Small intestine (tissue), 7 donors: ENCODE measurements around the gene RPS6KA2. TPM values are rescaled to one million over a fixed set of nuclear protein-coding genes. Genes with fewer than 3 reads are reported as not detected.
A peak's percentile ranks its signal among the peaks of the same experiment; 100 is the strongest.
"Not testable (repeated sequence)": the region's sequence is repeated elsewhere in the genome, so short reads cannot be mapped to it uniquely, and the experiment has no call there.

Experiments
- DNase-seq, 2 donors: peaks; one replicate each; pipeline versions ENCODE4 v3.0.0 to v3.0.0-alpha.2; 2013
- FAIRE-seq: peaks from 2 replicates; lab custom pipeline; 2012; peaks lifted over from hg19 to GRCh38; lab: Jason Lieb, UNC
- H3K27ac ChIP-seq, 3 donors: one replicate each; pipeline ENCODE4 v1.5.1; 2013; ENCODE audit warnings: low read length in 2 of 3, mild to moderate bottlenecking in 2 of 3, control low read depth in 1 of 3, inconsistent platforms in 1 of 3, low read depth in 1 of 3, moderate library complexity in 1 of 3
- H3K27me3 ChIP-seq, 3 donors: one replicate each; pipeline ENCODE4 v1.6.1; 2013; ENCODE audit warnings: low read length in 3 of 3, inconsistent platforms in 1 of 3; ENCODE audit not compliant: control insufficient read depth in 3 of 3, insufficient read depth in 3 of 3
- H3K36me3 ChIP-seq, 3 donors: one replicate each; pipeline ENCODE4 v1.6.1; 2013; ENCODE audit warnings: low read length in 3 of 3, inconsistent platforms in 1 of 3, low read depth in 1 of 3, mild to moderate bottlenecking in 1 of 3, moderate library complexity in 1 of 3; ENCODE audit not compliant: control insufficient read depth in 3 of 3, insufficient read depth in 2 of 3
- H3K4me1 ChIP-seq, 3 donors: one replicate each; pipeline ENCODE4 v1.6.1; 2013; ENCODE audit warnings: low read length in 2 of 3, inconsistent platforms in 1 of 3, low read depth in 1 of 3, mild to moderate bottlenecking in 1 of 3, moderate library complexity in 1 of 3; ENCODE audit not compliant: control insufficient read depth in 3 of 3, insufficient read depth in 2 of 3
- H3K4me3 ChIP-seq, 3 donors: one replicate each; pipeline ENCODE4 v1.5.1; 2013; ENCODE audit warnings: low read length in 3 of 3, control low read depth in 1 of 3, inconsistent platforms in 1 of 3, low read depth in 1 of 3, mild to moderate bottlenecking in 1 of 3, moderate library complexity in 1 of 3
- H3K9me3 ChIP-seq, 2 donors: one replicate each; pipeline ENCODE4 v1.6.1; 2013; ENCODE audit warnings: low read depth in 1 of 2, low read length in 1 of 2; ENCODE audit not compliant: control insufficient read depth in 2 of 2, insufficient read depth in 1 of 2
- WGBS, 3 donors: extraction: QIAGEN DNeasy Blood & Tissue Kit; methylation state at CpG; one replicate each; pipeline ENCODE4 v1.1.7; 2013; 5-methylcytosine and 5-hydroxymethylcytosine counted together
- polyA plus RNA-seq, 4 donors: library from polyadenylated mRNA; stranded (reverse) in 3 of 4; unstranded in 1 of 4; fragments of 200-250 nt in 3 of 4; fragments of 120-200 nt in 1 of 4; gene quantifications; one replicate each; pipeline versions ENCODE4 v1.2.1 to v1.2.3, GENCODE V29; 2013
- donor health status: healthy with polysubstance abuse.
- donor health status: control.
- donor health status: control.
- donor health status: Bipolar disorder and iron deficiency.
- donor health status: healthy.

RPS6KA2 gene
- polyA plus RNA-seq, 4 donors = 3.1 to 21.9 (median 7.3) TPM

DNA sequence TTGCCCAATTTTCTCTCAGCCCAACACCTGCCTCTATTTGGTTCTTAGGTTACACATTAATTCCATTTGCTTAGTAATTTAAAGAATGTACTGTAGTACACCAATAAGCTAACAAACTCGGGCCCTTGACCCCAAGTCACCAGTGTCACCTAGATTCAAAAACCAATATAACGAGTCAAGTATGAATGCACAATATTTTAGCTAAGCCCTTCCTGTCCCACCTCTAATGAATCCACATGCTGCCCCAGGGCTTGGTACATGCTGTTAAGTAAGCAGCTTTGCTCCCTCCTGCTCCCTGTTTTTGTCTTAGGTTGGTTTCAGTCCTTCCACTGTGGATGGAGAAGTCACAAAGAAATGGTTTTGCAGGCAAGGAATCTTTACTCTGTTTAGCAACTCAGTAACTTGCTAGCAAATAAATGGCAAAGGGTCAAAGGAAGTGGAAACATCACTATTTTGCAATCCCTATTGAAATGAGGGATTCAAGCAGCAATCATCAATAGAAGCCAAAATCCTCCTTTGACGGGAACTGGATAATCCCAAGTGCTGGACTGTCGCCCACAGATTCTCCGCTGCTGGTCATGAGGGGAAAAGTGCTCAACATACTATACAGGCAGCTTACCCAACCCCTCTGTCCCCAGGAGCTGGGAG is 239.3 kb downstream of the RPS6KA2 start:
- Histone ChIP-seq H3K4me3 (no peak overlapping the region), H3K9me3 (no peaks in the 10 kb centered on the region), H3K4me1 (no peaks in the 10 kb centered on the region), H3K36me3 (no peaks in the 10 kb centered on the region), H3K27ac (no peak overlapping the region), H3K27me3 (peaks cover 0 to 5% (median 0%) of the 10 kb centered on the region in 3 donors)
- DNase-seq (no peak), FAIRE-seq (no peak)
- 69 to 77% (median 70%) methylated on average over 5 of the region's 5 CpGs for WGBS, 3 donors

DNA sequence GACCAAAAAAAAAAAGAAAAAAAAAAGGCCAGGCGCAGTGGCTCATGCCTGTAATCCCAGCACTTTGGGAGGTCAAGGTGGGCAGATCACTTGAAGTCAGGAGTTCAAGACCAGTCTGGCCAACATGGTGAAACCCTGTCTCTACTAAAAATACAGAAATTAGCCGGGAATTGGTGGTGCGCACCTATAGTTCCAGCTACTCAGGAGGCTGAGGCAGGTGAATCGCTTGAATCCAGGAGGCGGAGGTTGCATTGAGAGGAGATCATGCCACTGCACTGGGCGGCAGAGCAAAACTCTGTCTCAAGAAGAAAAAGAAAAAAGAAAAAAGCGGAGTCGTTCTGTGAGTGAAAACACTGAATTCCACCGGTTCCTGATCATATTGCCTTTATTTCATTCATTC is 240.0 kb downstream of the RPS6KA2 start:
- not testable (repeated sequence) for H3K4me3 ChIP-seq, H3K9me3 ChIP-seq, H3K27me3 ChIP-seq, H3K36me3 ChIP-seq, H3K27ac ChIP-seq, DNase-seq, H3K4me1 ChIP-seq, FAIRE-seq
- 96 to 98% (median 97%) methylated on average over 9 of the region's 9 CpGs for WGBS, 3 donors

GRCh38 chr6:166386111-166386510 is 240.9 kb downstream of the RPS6KA2 start:
- Histone ChIP-seq H3K9me3 (no peaks in the 10 kb centered on the region), H3K4me3 (no peak overlapping the region), H3K36me3 (no peaks in the 10 kb centered on the region), H3K27ac (no peak overlapping the region), H3K27me3 (peaks cover 0 to 3% (median 0%) of the 10 kb centered on the region in 3 donors), H3K4me1 (no peaks in the 10 kb centered on the region)
- WGBS, 3 donors = 95 to 96% (median 95%) methylated on average over 9 of the region's 9 CpGs
- FAIRE-seq (no peak), DNase-seq (no peak)

DNA sequence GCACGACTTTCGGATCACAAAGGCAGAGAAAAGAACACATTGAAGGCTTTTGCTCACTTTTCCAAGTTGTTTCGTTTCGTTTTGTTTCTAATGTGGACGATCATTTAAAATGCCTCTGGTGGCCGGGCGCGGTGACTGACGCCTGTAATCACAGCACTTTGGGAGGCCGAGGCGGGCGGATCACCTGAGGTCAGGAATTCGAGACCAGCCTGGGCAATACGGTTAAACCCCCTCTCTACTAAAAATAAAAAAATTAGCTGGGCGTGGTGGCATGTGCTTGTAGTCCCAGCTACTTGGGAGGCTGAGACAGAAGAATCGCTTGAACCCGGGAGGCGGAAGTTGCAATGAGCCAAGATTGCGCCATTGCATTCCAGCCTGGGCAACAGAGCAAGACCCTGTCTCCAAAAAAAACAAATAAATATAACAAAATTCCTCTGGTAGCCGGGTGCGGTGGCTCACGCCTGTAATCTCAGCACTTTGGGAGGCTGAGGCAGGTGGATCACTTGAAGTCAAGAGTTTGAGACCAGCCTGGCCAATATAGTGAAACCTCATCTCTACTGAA is 243.2 kb downstream of the RPS6KA2 start:
- not testable (repeated sequence) for H3K27me3 ChIP-seq, H3K9me3 ChIP-seq, H3K4me1 ChIP-seq, FAIRE-seq, DNase-seq, H3K36me3 ChIP-seq
- H3K4me3 ChIP-seq = peak overlapping the region; percentile 63 to 68 (median 65)
- 9 to 18% (median 14%) methylated on average over 22 of the region's 22 CpGs for WGBS, 3 donors
- H3K27ac ChIP-seq = peak overlapping the region; percentile 74 to 96 (median 90)

- H3K36me3 ChIP-seq = no peaks in the 10 kb centered on the region
- no peaks in the 10 kb centered on the region for H3K27me3 ChIP-seq
- no peaks in the 10 kb centered on the region for H3K4me1 ChIP-seq
- peak; percentile 97 to 99 for DNase-seq
- no peak for FAIRE-seq
- H3K27ac ChIP-seq = peak within 1 kb of the TSS; percentile 90 to 96 (median 94)
- WGBS, 3 donors = 0% methylated on average over 72 to 94 of the region's 94 CpGs
- H3K4me3 ChIP-seq = peak within 1 kb of the TSS; percentile 68 to 90 (median 90)
- H3K9me3 ChIP-seq = no peaks in the 10 kb centered on the region
Observed at GRCh38 chr6:166382933-166383801, 243.9 kb downstream of the RPS6KA2 start, which contains the start of gene MPC1. MPC1 (minus strand) TSS chr6:166382940; CDS start chr6:166382876, 64 bp downstream.

DNA sequence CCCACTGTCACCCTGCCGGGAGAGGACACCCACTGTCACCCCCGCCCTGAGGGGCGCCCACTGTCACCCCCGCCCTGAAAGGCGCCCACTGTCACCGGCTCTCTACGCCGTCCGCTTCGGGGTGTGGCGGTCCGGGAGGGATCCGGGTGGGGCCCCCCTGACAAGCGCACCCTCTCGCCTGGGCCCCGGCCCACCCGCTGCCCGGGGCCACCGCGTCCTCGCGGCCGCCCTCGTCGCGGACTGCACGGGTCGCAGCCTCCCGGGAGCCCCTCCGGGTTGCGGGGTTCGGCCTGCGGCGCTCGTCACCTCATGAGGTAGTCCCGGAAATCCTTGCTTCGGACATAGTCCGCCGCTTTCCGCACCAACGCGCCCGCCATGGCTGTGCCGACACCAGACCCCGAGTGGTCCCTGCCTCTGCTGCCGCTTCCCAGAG is 244.5 kb downstream of the RPS6KA2 start:
- no peaks in the 10 kb centered on the region for H3K27me3 ChIP-seq
- WGBS, 3 donors = 0% methylated on average over 29 to 46 of the region's 46 CpGs
- no peaks in the 10 kb centered on the region for H3K4me1 ChIP-seq
- peak overlapping the region; percentile 82 to 94 (median 90) for H3K27ac ChIP-seq
- DNase-seq (no peak), FAIRE-seq (no peak)
- no peaks in the 10 kb centered on the region for H3K9me3 ChIP-seq
- peak overlapping the region; percentile 68 to 90 (median 90) for H3K4me3 ChIP-seq
- no peaks in the 10 kb centered on the region for H3K36me3 ChIP-seq

GRCh38 chr6:166381733-166382499 is 245.1 kb downstream of the RPS6KA2 start:
- DNase-seq (peak; percentile 88 to 93), FAIRE-seq (no peak)
- peak overlapping the region; percentile 68 to 90 (median 90) for H3K4me3 ChIP-seq
- H3K4me1 ChIP-seq = no peaks in the 10 kb centered on the region
- no peaks in the 10 kb centered on the region for H3K9me3 ChIP-seq
- peak overlapping the region; percentile 82 to 94 (median 90) for H3K27ac ChIP-seq
- H3K36me3 ChIP-seq = no peaks in the 10 kb centered on the region
- WGBS, 3 donors = 0 to 1% (median 0%) methylated on average over 48 to 49 of the region's 49 CpGs
- H3K27me3 ChIP-seq = no peaks in the 10 kb centered on the region

DNA sequence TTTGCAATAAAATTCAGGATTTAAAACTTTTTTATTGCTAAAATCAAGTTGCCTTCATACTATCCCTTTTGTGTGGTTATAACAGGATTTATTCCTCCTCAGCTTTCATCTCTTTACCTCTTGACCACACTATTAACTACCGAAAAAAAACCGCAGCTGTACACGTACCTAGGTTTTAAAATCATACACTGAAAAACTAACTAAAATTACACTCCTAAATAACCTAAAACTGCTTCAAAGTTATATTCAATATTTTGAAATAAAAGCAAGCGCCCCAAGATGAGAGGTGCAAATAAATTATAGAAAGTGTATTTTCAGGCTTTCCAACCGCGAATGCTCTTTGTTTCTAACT is 245.7 kb downstream of the RPS6KA2 start:
- DNase-seq (no peak), FAIRE-seq (no peak)
- Histone ChIP-seq H3K27ac (peak overlapping the region; percentile 49 to 94 (median 90)), H3K27me3 (no peaks in the 10 kb centered on the region), H3K4me3 (peak overlapping the region in 2 of 3 donors; percentile 68 to 90), H3K9me3 (no peaks in the 10 kb centered on the region), H3K36me3 (no peaks in the 10 kb centered on the region), H3K4me1 (no peaks in the 10 kb centered on the region)
- 7 to 27% (median 8%) methylated on average over 6 of the region's 6 CpGs for WGBS, 3 donors
